ENCODE measurements around the gene UFL1.

- TF ChIP-seq JUND (IDR thresholded peaks at IDR 0.05) (no peak), CTCF (IDR thresholded peaks at IDR 0.05) (no peak), POLR2AphosphoS5 (IDR thresholded peaks at IDR 0.05; ENCODE audit: low read depth, low read length) (no peak), USF1 (IDR thresholded peaks at IDR 0.05; ENCODE audit: borderline replicate concordance, low read depth) (no peak)
- TF ChIP-seq, protein P1, sequence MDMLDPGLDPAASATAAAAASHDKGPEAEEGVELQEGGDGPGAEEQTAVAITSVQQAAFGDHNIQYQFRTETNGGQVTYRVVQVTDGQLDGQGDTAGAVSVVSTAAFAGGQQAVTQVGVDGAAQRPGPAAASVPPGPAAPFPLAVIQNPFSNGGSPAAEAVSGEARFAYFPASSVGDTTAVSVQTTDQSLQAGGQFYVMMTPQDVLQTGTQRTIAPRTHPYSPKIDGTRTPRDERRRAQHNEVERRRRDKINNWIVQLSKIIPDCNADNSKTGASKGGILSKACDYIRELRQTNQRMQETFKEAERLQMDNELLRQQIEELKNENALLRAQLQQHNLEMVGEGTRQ (IDR thresholded peaks at IDR 0.05; ENCODE audit: borderline replicate concordance, low read depth, low read length), result no peak
Observed at GRCh38 chr6:96502915-96503314, 18.7 kb upstream of the UFL1 start.

All from SK-N-SH (cell line).